Lung (tissue), 12 donors: ENCODE measurements around the gene ZBP1. TPM values are rescaled to one million over a fixed set of nuclear protein-coding genes. Genes with fewer than 3 reads are reported as not detected.

Experiments used
- ATAC-seq: fragments of 200-7000 bp; cut with Tn5 transposase; one replicate; pipeline ENCODE4 v1.9.1; 2020; ENCODE audit warnings: moderate number of reproducible peaks; ENCODE audit not compliant: insufficient read depth, low FRiP score
- DNase-seq, 3 donors: peaks; one replicate each; pipeline ENCODE4 v3.0.0-alpha.2; 2013 to 2017
- H3K27ac ChIP-seq, 2 donors: one replicate each; pipeline ENCODE4 v1.5.1; 2013; ENCODE audit warnings: mild to moderate bottlenecking in 2 of 2, moderate library complexity in 2 of 2, control low read depth in 1 of 2, inconsistent platforms in 1 of 2, low read depth in 1 of 2, low read length in 1 of 2
- H3K27me3 ChIP-seq, 3 donors: one replicate each; pipeline ENCODE4 v1.5.1; 2013; ENCODE audit warnings: low read length in 2 of 3; ENCODE audit not compliant: control insufficient read depth in 3 of 3, insufficient read depth in 3 of 3
- H3K36me3 ChIP-seq, 4 donors: one replicate each; pipeline ENCODE4 v1.5.1; 2013; ENCODE audit warnings: low read length in 4 of 4, mild to moderate bottlenecking in 1 of 4, moderate library complexity in 1 of 4; ENCODE audit not compliant: control insufficient read depth in 4 of 4, insufficient read depth in 4 of 4
- H3K4me1 ChIP-seq, 5 donors: one replicate each; pipeline ENCODE4 v1.5.1; 2013; ENCODE audit warnings: low read length in 5 of 5, mild to moderate bottlenecking in 2 of 5, moderate library complexity in 1 of 5; ENCODE audit not compliant: control insufficient read depth in 5 of 5, insufficient read depth in 5 of 5
- H3K4me3 ChIP-seq: one replicate; pipeline ENCODE4 v1.5.1; 2013; ENCODE audit warnings: mild to moderate bottlenecking, control low read depth, moderate library complexity
- H3K9ac ChIP-seq, 2 donors: one replicate each; pipeline ENCODE4 v1.5.1; 2013; ENCODE audit warnings: low read length in 2 of 2, control low read depth in 1 of 2; ENCODE audit not compliant: insufficient read depth in 1 of 2
- H3K9me3 ChIP-seq, 4 donors: one replicate each; pipeline ENCODE4 v1.5.1; 2013; ENCODE audit warnings: low read length in 3 of 4, mild to moderate bottlenecking in 1 of 4, moderate library complexity in 1 of 4; ENCODE audit not compliant: control insufficient read depth in 4 of 4, insufficient read depth in 3 of 4
- WGBS, 2 donors: extraction: QIAGEN DNeasy Blood & Tissue Kit; methylation state at CpG; one replicate each; pipeline ENCODE4 v1.1.7; 2013; 5-methylcytosine and 5-hydroxymethylcytosine counted together
- polyA plus RNA-seq, 2 donors: library from polyadenylated mRNA; stranded (reverse); fragments of 200-250 nt; gene quantifications; one replicate each; pipeline ENCODE4 v1.2.1, GENCODE V29; 2013
- total RNA-seq, 2 donors: library from RNA; depleted of rRNA in 1 of 2; stranded (reverse); fragments of >200 nt in 1 of 2; gene quantifications; one replicate each; pipeline ENCODE4 v1.2.1, GENCODE V29; 2014 to 2021
- TF ChIP-seq, protein P1 (sequence below): IDR thresholded peaks from 2 replicates; pipeline ENCODE4 v1.5.1; 2012; ENCODE audit warnings: mild to moderate bottlenecking; ENCODE audit errors: control extremely low read depth, extremely low read depth
- donor health status: control.
- donor health status: control.
- donor health status: Bipolar disorder and iron deficiency.
- donor health status: healthy.
- donor health status: DM: yes; HTN: yes; CAD: no.

ZBP1 gene
- total and polyA plus RNA-seq, 4 donors, result 1.3 to 5.3 (median 2.5) TPM

DNA sequence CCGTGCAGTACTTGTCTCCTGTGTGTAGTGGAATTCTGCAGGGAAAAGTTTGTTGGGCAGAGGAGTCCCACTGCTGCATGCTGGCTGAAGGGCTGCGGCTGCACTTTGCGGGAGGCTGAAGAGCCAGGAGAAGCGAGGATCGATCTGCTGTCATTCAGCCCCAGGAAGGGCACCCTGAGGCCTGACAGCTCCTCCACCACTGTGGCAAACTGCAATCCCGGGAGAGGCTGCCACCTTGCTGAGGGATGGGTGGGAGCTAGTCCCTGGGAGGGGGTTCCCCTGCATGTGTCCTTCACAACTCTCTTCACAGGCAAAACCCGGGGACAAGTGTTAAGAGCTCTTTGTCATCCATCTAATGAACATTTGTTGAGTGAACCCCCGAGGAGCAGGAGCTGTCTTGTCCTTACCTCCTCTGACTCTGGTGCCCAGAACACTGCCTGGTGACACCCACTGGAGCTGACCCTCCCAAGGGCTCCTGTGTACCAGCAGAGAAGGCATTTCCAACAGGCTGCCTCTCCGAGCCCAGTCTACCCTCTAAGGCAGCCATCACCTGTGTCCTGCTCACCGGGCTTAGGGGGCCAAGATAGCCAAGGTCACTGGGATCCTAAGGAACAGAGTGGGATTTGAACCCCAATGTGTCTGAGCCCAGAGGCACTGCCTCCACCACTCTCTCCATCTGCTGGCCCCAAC, 41.6 kb downstream of the ZBP1 start:
- no peak for ATAC-seq
- H3K4me1 ChIP-seq, result peaks cover 0 to 15% (median 11%) of the 10 kb centered on the region in 5 donors
- DNase-seq, result no peak
- H3K9ac ChIP-seq, result no peak overlapping the region
- no peak overlapping the region for H3K4me3 ChIP-seq
- H3K36me3 ChIP-seq, result no peaks in the 10 kb centered on the region
- TF ChIP-seq, protein P1, sequence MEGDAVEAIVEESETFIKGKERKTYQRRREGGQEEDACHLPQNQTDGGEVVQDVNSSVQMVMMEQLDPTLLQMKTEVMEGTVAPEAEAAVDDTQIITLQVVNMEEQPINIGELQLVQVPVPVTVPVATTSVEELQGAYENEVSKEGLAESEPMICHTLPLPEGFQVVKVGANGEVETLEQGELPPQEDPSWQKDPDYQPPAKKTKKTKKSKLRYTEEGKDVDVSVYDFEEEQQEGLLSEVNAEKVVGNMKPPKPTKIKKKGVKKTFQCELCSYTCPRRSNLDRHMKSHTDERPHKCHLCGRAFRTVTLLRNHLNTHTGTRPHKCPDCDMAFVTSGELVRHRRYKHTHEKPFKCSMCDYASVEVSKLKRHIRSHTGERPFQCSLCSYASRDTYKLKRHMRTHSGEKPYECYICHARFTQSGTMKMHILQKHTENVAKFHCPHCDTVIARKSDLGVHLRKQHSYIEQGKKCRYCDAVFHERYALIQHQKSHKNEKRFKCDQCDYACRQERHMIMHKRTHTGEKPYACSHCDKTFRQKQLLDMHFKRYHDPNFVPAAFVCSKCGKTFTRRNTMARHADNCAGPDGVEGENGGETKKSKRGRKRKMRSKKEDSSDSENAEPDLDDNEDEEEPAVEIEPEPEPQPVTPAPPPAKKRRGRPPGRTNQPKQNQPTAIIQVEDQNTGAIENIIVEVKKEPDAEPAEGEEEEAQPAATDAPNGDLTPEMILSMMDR, result no peak
- no peak overlapping the region for H3K27ac ChIP-seq
- H3K27me3 ChIP-seq, result peaks cover 0 to 19% (median 4%) of the 10 kb centered on the region in 3 donors
- H3K9me3 ChIP-seq, result peaks cover 0 to 4% (median 0%) of the 10 kb centered on the region in 4 donors
- 80 to 81% methylated on average over 10 of the region's 10 CpGs for WGBS, 2 donors

GRCh38 chr20:57577679-57578475, 42.3 kb downstream of the ZBP1 start:
- no peak for ATAC-seq
- Histone ChIP-seq H3K27me3 (peaks cover 0 to 19% (median 4%) of the 10 kb centered on the region in 3 donors), H3K4me3 (no peak overlapping the region), H3K27ac (no peak overlapping the region), H3K36me3 (no peaks in the 10 kb centered on the region), H3K4me1 (peaks cover 0 to 10% (median 4%) of the 10 kb centered on the region in 5 donors), H3K9ac (no peak overlapping the region), H3K9me3 (peaks cover 0 to 4% (median 0%) of the 10 kb centered on the region in 4 donors)
- TF ChIP-seq, protein P1, result no peak
- WGBS, 2 donors, result 78 to 92% methylated on average over 10 of the region's 10 CpGs
- no peak for DNase-seq

- TF ChIP-seq, protein P1, result no peak
- Histone ChIP-seq H3K4me1 (peaks cover 0 to 5% (median 0%) of the 10 kb centered on the region in 5 donors), H3K27ac (no peak overlapping the region), H3K4me3 (no peak overlapping the region), H3K9ac (no peak overlapping the region), H3K27me3 (peaks cover 0 to 19% (median 4%) of the 10 kb centered on the region in 3 donors), H3K9me3 (peaks cover 0 to 4% (median 0%) of the 10 kb centered on the region in 4 donors), H3K36me3 (no peaks in the 10 kb centered on the region)
- DNase-seq, result no peak
- no peak for ATAC-seq
- 68 to 83% methylated on average over 6 of the region's 6 CpGs for WGBS, 2 donors
Measured at GRCh38 chr20:57576617-57577550, 43.3 kb downstream of the ZBP1 start.
